ENCODE results near the gene TRIP12.
"Not testable (repeated sequence)": the region's sequence is repeated elsewhere in the genome, so short reads cannot be mapped to it uniquely, and the experiment has no call there.

Gene TRIP12

GRCh38 chr2:229794636-229795035 lies 127.2 kb downstream of the TRIP12 start:
- no peak for ATAC-seq
- TF ChIP-seq OSR1 (CRISPR knock-in tag; IDR thresholded peaks at IDR 0.05) = no peak
- TF ChIP-seq ISL1 (CRISPR knock-in tag; IDR thresholded peaks at IDR 0.05) = no peak
- TF ChIP-seq POU6F1 (CRISPR knock-in tag; IDR thresholded peaks at IDR 0.05; ENCODE audit: borderline replicate concordance, low read depth) = no peak
- no peak for TF ChIP-seq TCF4 (CRISPR knock-in tag; IDR thresholded peaks at IDR 0.05; ENCODE audit: borderline replicate concordance)
- TF ChIP-seq GLIS3 (CRISPR knock-in tag; IDR thresholded peaks at IDR 0.05) = no peak
- no peak for TF ChIP-seq ESRRG (CRISPR knock-in tag; IDR thresholded peaks at IDR 0.05)
- TF ChIP-seq, protein P1, sequence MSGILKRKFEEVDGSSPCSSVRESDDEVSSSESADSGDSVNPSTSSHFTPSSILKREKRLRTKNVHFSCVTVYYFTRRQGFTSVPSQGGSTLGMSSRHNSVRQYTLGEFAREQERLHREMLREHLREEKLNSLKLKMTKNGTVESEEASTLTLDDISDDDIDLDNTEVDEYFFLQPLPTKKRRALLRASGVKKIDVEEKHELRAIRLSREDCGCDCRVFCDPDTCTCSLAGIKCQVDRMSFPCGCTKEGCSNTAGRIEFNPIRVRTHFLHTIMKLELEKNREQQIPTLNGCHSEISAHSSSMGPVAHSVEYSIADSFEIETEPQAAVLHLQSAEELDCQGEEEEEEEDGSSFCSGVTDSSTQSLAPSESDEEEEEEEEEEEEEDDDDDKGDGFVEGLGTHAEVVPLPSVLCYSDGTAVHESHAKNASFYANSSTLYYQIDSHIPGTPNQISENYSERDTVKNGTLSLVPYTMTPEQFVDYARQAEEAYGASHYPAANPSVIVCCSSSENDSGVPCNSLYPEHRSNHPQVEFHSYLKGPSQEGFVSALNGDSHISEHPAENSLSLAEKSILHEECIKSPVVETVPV (CRISPR knock-in tag; IDR thresholded peaks at IDR 0.05) = no peak

GRCh38 chr2:229786289-229786688 lies 135.5 kb downstream of the TRIP12 start:
- ATAC-seq = not testable (repeated sequence)

DNA sequence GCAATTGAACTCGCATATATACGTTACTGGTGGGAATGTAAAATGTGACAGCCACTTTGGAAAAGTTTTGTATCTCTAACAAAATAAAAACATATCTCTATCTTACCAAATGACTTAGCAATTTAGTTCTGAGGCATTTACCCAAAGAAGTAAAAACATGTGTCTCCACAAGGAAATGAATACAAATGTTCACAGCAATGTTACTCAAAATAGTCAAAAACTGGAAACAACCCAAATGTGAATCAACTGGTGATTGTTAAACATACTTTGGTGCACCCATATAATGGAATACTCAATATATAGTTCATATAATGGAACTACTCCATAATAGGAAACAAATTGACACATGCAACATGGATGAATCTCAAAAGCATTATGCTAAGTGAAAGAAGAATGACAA lies 137.0 kb downstream of the TRIP12 start:
- TF ChIP-seq RARB (CRISPR knock-in tag; IDR thresholded peaks at IDR 0.05) = no peak
- no peak for ATAC-seq

DNA sequence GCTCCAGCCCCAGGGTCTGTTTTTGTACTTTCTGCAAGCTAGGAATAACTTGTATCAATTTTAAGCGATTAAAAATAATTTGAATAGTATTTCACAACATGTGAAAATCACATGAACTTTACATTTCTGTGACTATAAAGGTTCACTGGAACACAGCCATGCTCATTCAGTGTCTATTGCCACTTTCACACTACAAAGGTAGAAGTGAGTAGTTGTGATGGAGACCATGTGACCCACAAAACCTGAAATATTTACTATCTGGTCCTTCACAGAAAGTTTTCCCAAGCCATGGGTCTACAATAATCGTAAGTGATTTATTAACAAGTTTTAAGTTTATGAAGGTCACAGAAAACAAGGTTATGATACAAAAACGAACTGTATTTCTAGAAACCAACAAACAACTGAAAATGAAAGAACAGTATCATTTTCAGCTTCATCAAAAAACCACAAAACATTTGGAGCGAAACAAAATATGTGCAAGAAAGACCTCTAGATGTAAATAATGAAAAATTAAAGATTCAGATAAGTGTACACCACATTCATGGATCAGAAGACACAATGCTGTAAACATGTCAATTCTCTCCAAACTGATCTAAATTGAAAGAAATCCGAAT lies 138.6 kb downstream of the TRIP12 start:
- no peak for TF ChIP-seq ZC3H10 (CRISPR knock-in tag; IDR thresholded peaks at IDR 0.05)
- TF ChIP-seq PPARA (CRISPR knock-in tag; IDR thresholded peaks at IDR 0.05; ENCODE audit: borderline replicate concordance) = no peak
- no peak for TF ChIP-seq CSDC2 (CRISPR knock-in tag; IDR thresholded peaks at IDR 0.05)
- no peak for TF ChIP-seq POU6F1 (CRISPR knock-in tag; IDR thresholded peaks at IDR 0.05; ENCODE audit: borderline replicate concordance, low read depth)
- TF ChIP-seq ZNF8 (CRISPR knock-in tag; IDR thresholded peaks at IDR 0.05) = no peak
- TF ChIP-seq ZNF70 (CRISPR knock-in tag; IDR thresholded peaks at IDR 0.05) = no peak
- no peak for TF ChIP-seq BACH2 (CRISPR knock-in tag; IDR thresholded peaks at IDR 0.05; ENCODE audit: borderline replicate concordance)
- no peak for TF ChIP-seq ISL1 (CRISPR knock-in tag; IDR thresholded peaks at IDR 0.05)
- no peak for TF ChIP-seq ARNTL (CRISPR knock-in tag; IDR thresholded peaks at IDR 0.05; ENCODE audit: borderline replicate concordance, low read depth)
- no peak for TF ChIP-seq PATZ1 (CRISPR knock-in tag; IDR thresholded peaks at IDR 0.05; ENCODE audit: borderline replicate concordance)
- no peak for TF ChIP-seq GLIS3 (CRISPR knock-in tag; IDR thresholded peaks at IDR 0.05)
- no peak for ATAC-seq

GRCh38 chr2:229780856-229781773 lies 140.7 kb downstream of the TRIP12 start:
- TF ChIP-seq ISL1 (CRISPR knock-in tag; IDR thresholded peaks at IDR 0.05) = no peak
- TF ChIP-seq TOX (CRISPR knock-in tag; IDR thresholded peaks at IDR 0.05; ENCODE audit: borderline replicate concordance) = no peak
- TF ChIP-seq, protein P2, sequence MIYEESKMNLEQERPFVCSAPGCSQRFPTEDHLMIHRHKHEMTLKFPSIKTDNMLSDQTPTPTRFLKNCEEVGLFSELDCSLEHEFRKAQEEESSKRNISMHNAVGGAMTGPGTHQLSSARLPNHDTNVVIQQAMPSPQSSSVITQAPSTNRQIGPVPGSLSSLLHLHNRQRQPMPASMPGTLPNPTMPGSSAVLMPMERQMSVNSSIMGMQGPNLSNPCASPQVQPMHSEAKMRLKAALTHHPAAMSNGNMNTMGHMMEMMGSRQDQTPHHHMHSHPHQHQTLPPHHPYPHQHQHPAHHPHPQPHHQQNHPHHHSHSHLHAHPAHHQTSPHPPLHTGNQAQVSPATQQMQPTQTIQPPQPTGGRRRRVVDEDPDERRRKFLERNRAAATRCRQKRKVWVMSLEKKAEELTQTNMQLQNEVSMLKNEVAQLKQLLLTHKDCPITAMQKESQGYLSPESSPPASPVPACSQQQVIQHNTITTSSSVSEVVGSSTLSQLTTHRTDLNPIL (CRISPR knock-in tag; IDR thresholded peaks at IDR 0.05; ENCODE audit: low read depth) = no peak
- TF ChIP-seq TSHZ2 (CRISPR knock-in tag; IDR thresholded peaks at IDR 0.05) = no peak
- no peak for TF ChIP-seq ESRRG (CRISPR knock-in tag; IDR thresholded peaks at IDR 0.05)
- ATAC-seq = peak; percentile 93

Measured in SK-N-SH treated with all-trans-retinoic acid at 6 μM for 48 hours (cell line).